Subcutaneous abdominal adipose tissue (tissue), 5 donors: ENCODE results near the gene VPS72.
A peak's percentile ranks its signal among the peaks of the same experiment; 100 is the strongest.
"Not testable (repeated sequence)": the region's sequence is repeated elsewhere in the genome, so short reads cannot be mapped to it uniquely, and the experiment has no call there.

ENCODE experiments used
- H3K27ac ChIP-seq: one replicate; pipeline ENCODE4 v1.7.0; 2013; ENCODE audit warnings: low read depth, mild to moderate bottlenecking, inconsistent platforms, low read length, moderate library complexity
- H3K27me3 ChIP-seq, 5 donors: one replicate each; pipeline ENCODE4 v1.7.0; 2013; ENCODE audit warnings: low read length in 5 of 5, inconsistent platforms in 1 of 5; ENCODE audit not compliant: control insufficient read depth in 5 of 5, insufficient read depth in 4 of 5
- H3K36me3 ChIP-seq, 5 donors: one replicate each; pipeline ENCODE4 v1.7.0; 2013; ENCODE audit warnings: low read length in 5 of 5; ENCODE audit not compliant: control insufficient read depth in 5 of 5, insufficient read depth in 5 of 5
- H3K4me1 ChIP-seq, 5 donors: one replicate each; pipeline ENCODE4 v1.7.0; 2013; ENCODE audit warnings: low read length in 5 of 5, mild to moderate bottlenecking in 3 of 5, moderate library complexity in 1 of 5; ENCODE audit not compliant: control insufficient read depth in 5 of 5, insufficient read depth in 5 of 5
- H3K4me3 ChIP-seq, 5 donors: one replicate each; pipeline ENCODE4 v1.7.0; 2013; ENCODE audit warnings: low read length in 5 of 5, low read depth in 1 of 5
- H3K9ac ChIP-seq, 5 donors: one replicate each; pipeline ENCODE4 v1.7.0; 2013; ENCODE audit warnings: low read length in 5 of 5, mild to moderate bottlenecking in 4 of 5, moderate library complexity in 3 of 5
- H3K9me3 ChIP-seq, 5 donors: one replicate each; pipeline ENCODE4 v1.7.0; 2013; ENCODE audit warnings: low read length in 5 of 5; ENCODE audit not compliant: control insufficient read depth in 5 of 5
- donor health status: healthy.
- donor health status: healthy.
- donor health status: healthy.
- donor health status: healthy.
- donor health status: healthy.

VPS72 gene

GRCh38 chr1:151188667-151189066, 1.3 kb downstream of the VPS72 start:
- Histone ChIP-seq H3K27ac (peak overlapping the region; percentile 93), H3K4me3 (peak overlapping the region; percentile 82 to 97 (median 85)), H3K4me1 (peaks cover 2 to 31% (median 21%) of the 10 kb centered on the region in 5 donors), H3K9ac (peak overlapping the region; percentile 88 to 99 (median 92)), H3K36me3 (peaks cover 9 to 20% (median 18%) of the 10 kb centered on the region in 5 donors)
- H3K27me3 ChIP-seq, H3K9me3 ChIP-seq: not testable (repeated sequence)

GRCh38 chr1:151187205-151187604, 2.8 kb downstream of the VPS72 start:
- H3K27ac ChIP-seq: no peak overlapping the region
- peaks cover 17 to 33% (median 28%) of the 10 kb centered on the region in 5 donors for H3K36me3 ChIP-seq
- no peaks in the 10 kb centered on the region for H3K27me3 ChIP-seq
- H3K9ac ChIP-seq: peak overlapping the region in 4 of 5 donors; percentile 4 to 46 (median 32)
- no peak overlapping the region for H3K4me3 ChIP-seq
- H3K9me3 ChIP-seq: no peaks in the 10 kb centered on the region
- peaks cover 2 to 31% (median 21%) of the 10 kb centered on the region in 5 donors for H3K4me1 ChIP-seq

- Histone ChIP-seq H3K4me1 (peaks cover 2 to 21% (median 14%) of the 10 kb centered on the region in 5 donors), H3K9me3 (no peaks in the 10 kb centered on the region), H3K27ac (no peak overlapping the region), H3K9ac (no peak overlapping the region), H3K27me3 (no peaks in the 10 kb centered on the region), H3K36me3 (peaks cover 20 to 63% (median 52%) of the 10 kb centered on the region in 5 donors), H3K4me3 (no peak overlapping the region)
Observed at GRCh38 chr1:151184211-151184610, 5.8 kb downstream of the VPS72 start.

- no peak overlapping the region for H3K27ac ChIP-seq
- H3K4me1 ChIP-seq: peaks cover 0 to 14% (median 12%) of the 10 kb centered on the region in 5 donors
- no peaks in the 10 kb centered on the region for H3K9me3 ChIP-seq
- no peak overlapping the region for H3K9ac ChIP-seq
- no peaks in the 10 kb centered on the region for H3K27me3 ChIP-seq
- H3K4me3 ChIP-seq: no peak overlapping the region
- H3K36me3 ChIP-seq: peaks cover 9 to 83% (median 72%) of the 10 kb centered on the region in 5 donors
Observed at GRCh38 chr1:151176514-151177045, 13.4 kb downstream of the VPS72 start.

- Histone ChIP-seq H3K4me3 (no peak within 1 kb of the TSS), H3K9me3 (no peaks in the 10 kb centered on the region), H3K4me1 (peaks cover 0 to 14% (median 12%) of the 10 kb centered on the region in 5 donors), H3K36me3 (peaks cover 7 to 83% (median 70%) of the 10 kb centered on the region in 5 donors), H3K27ac (peak within 1 kb of the TSS; percentile 54), H3K27me3 (no peaks in the 10 kb centered on the region), H3K9ac (peak within 1 kb of the TSS in 4 of 5 donors; percentile 1 to 44 (median 30))
Observed at GRCh38 chr1:151175863-151176262, 14.1 kb downstream of the VPS72 start, which contains the start of gene TMOD4. TMOD4 (minus strand) TSS chr1:151175981; CDS start chr1:151174875, 1,106 bp downstream.

GRCh38 chr1:151175041-151175741, 14.8 kb downstream of the VPS72 start:
- H3K36me3 ChIP-seq: peaks cover 7 to 83% (median 70%) of the 10 kb centered on the region in 5 donors
- peaks cover 0 to 14% (median 12%) of the 10 kb centered on the region in 5 donors for H3K4me1 ChIP-seq
- H3K4me3 ChIP-seq: no peak overlapping the region
- no peaks in the 10 kb centered on the region for H3K9me3 ChIP-seq
- peak overlapping the region; percentile 54 for H3K27ac ChIP-seq
- H3K9ac ChIP-seq: peak overlapping the region in 4 of 5 donors; percentile 1 to 44 (median 30)
- H3K27me3 ChIP-seq: no peaks in the 10 kb centered on the region

GRCh38 chr1:151171190-151171589, 18.8 kb downstream of the VPS72 start:
- H3K9ac ChIP-seq: no peak overlapping the region
- H3K27ac ChIP-seq: no peak overlapping the region
- no peaks in the 10 kb centered on the region for H3K27me3 ChIP-seq
- H3K4me3 ChIP-seq: no peak overlapping the region
- no peaks in the 10 kb centered on the region for H3K9me3 ChIP-seq
- H3K4me1 ChIP-seq: peaks cover 5 to 26% (median 23%) of the 10 kb centered on the region in 5 donors
- H3K36me3 ChIP-seq: peaks cover under 1 to 68% (median 55%) of the 10 kb centered on the region in 5 donors

GRCh38 chr1:151167116-151167515, 22.9 kb downstream of the VPS72 start:
- H3K27ac ChIP-seq: no peak overlapping the region
- peak overlapping the region in 4 of 5 donors; percentile 86 to 96 (median 92) for H3K9ac ChIP-seq
- peak overlapping the region in 4 of 5 donors; percentile 88 to 99 (median 94) for H3K4me3 ChIP-seq

GRCh38 chr1:151166505-151166956, 23.5 kb downstream of the VPS72 start:
- Histone ChIP-seq H3K27me3 (no peaks in the 10 kb centered on the region), H3K9me3 (no peaks in the 10 kb centered on the region), H3K27ac (peak overlapping the region; percentile 86), H3K4me1 (peaks cover 5 to 31% (median 29%) of the 10 kb centered on the region in 5 donors), H3K36me3 (peaks cover 0 to 41% (median 34%) of the 10 kb centered on the region in 5 donors), H3K4me3 (peak overlapping the region; percentile 88 to 99 (median 94)), H3K9ac (peak overlapping the region; percentile 49 to 96 (median 91))

More at GRCh38 chr1:151167116-151167515, 22.9 kb downstream of the VPS72 start:
- peaks cover 5 to 31% (median 29%) of the 10 kb centered on the region in 5 donors for H3K4me1 ChIP-seq
- no peaks in the 10 kb centered on the region for H3K27me3 ChIP-seq
- no peaks in the 10 kb centered on the region for H3K9me3 ChIP-seq
- peaks cover 0 to 42% (median 31%) of the 10 kb centered on the region in 5 donors for H3K36me3 ChIP-seq
